ENCODE results near the gene CHIC2. TPM values are rescaled to one million over a fixed set of nuclear protein-coding genes. Genes with fewer than 3 reads are reported as not detected.

CHIC2 gene
- 7.0 to 9.3 TPM (median 7.5 TPM) in 5 replicates for total RNA-seq (2022; extraction: Qiagen RNA extraction; ENCODE audit: low read depth)

DNA sequence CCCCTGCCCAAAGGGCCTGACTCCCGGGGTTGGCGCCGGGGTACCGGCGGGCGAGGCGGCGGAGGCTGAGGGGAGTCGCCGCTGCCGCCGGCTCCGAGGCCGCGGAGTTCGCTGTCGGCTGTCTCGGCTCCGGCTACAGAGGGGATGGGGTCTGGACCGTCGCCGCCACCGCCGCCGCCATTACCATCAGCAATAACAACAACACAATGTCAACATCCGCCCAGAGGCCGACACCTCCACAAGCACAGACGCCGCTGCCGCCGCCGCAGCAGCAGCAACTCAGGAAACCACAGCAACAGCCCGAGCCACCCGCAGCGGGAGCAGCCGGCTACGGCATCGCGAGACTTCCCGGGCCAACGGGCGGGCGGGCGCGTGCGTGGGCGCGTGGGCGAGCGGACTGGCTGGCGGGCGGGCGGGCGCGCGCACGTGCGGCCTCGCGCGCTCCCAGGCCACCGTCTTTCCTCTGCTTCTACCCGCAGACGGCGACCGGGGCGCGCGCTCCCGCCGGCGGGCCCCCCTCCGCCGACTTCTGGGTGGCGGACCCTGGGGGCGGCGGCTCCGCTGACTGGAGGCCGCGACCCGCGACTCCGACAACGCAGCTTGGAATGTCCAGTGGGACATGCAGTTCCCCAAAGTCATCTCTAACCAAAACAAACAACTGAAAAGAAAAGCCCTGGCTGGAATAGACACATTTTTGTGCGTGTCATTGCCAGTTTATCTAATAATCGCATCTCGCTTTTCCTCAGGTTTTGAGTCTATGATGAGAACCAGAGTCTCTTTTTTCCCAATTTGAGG is at the start of gene CHIC2:
Gene CHIC2 (minus strand): TSS at position 289 of the 795 bp plus-strand sequence. CDS start 305 bp downstream, outside the sequence.

DNA sequence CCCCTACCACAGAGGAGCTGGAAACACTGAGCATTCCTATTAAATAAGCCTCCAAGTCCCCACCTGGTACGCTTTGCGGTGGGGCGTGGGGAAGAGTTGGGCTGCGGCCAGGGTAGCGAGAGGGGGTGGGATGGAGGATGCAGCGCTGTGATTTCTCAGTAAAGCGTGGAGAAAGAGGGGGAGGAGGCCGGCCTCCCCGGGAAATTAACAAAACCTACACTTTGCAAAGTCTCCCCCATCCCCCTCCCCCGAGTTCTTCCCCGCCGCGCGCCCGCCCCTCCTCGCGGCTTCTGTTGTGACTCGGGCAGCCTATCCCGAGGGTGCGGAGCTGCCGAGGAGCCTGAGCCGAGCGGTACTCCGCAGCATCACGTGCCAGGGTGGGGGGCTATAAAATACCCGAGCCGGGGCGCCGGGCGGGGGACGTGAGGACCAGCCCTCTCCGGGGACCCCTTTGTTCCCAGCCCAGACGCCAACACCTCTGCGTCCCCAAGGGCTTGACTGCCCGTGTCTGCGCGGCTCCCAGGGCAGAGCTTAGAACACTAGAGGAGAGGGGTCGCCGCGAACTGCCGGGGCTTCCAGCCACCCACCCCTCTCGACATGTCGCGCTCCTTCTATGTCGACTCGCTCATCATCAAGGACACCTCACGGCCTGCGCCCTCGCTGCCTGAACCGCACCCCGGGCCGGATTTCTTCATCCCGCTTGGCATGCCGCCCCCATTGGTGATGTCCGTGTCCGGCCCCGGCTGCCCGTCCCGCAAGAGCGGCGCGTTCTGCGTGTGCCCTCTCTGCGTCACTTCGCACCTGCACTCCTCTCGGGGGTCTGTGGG is 35.6 kb upstream of the CHIC2 start, which contains the start of gene GSX2:
Gene GSX2 (plus strand): TSS at position 416 of the 827 bp plus-strand sequence. CDS start 182 bp downstream, at position 598.

Other genes with a start within 250 kb of the CHIC2 start
- gene GSX2, start 35.6 kb upstream of the CHIC2 start, total RNA-seq (2022; extraction: Qiagen RNA extraction; ENCODE audit: low read depth) = not detected in 5 replicates
- gene PDGFRA, start 164.7 kb upstream of the CHIC2 start, total RNA-seq (2022; extraction: Qiagen RNA extraction; ENCODE audit: low read depth) = 0.38 to 0.96 TPM (median 0.66 TPM) in 5 replicates